H9 (cell line): ENCODE results near the gene SYNGR2. TPM values are rescaled to one million over a fixed set of nuclear protein-coding genes. Genes with fewer than 3 reads are reported as not detected.

Experiments
- DNase-seq: peaks from one replicate; pipeline ENCODE4 v3.0.0-alpha.2; 2017
- H2AFZ ChIP-seq: one replicate; pipeline ENCODE4 v1.6.1; 2013; ENCODE audit warnings: mild to moderate bottlenecking, low read length, control low read depth, moderate library complexity
- H2AK5ac ChIP-seq: 2 replicates; pipeline ENCODE4 v1.6.1; 2013; ENCODE audit warnings: low read length, control low read depth, mixed read lengths; ENCODE audit not compliant: insufficient read length
- H2BK120ac ChIP-seq: one replicate; pipeline ENCODE4 v1.6.1; 2013; ENCODE audit warnings: low read depth, mild to moderate bottlenecking, low read length, control low read depth, inconsistent platforms; ENCODE audit not compliant: poor library complexity, severe bottlenecking
- H2BK12ac ChIP-seq: 2 replicates; pipeline ENCODE4 v1.6.1; 2013; ENCODE audit warnings: low read length, control low read depth, mixed read lengths, low read depth; ENCODE audit not compliant: insufficient read length
- H2BK15ac ChIP-seq: 2 replicates; pipeline ENCODE4 v1.6.1; 2013; ENCODE audit warnings: low read depth, low read length, control low read depth
- H2BK20ac ChIP-seq: one replicate; pipeline ENCODE4 v1.6.1; 2013; ENCODE audit warnings: low read depth, mild to moderate bottlenecking, low read length, control low read depth, inconsistent platforms; ENCODE audit not compliant: poor library complexity, severe bottlenecking
- H2BK5ac ChIP-seq: 2 replicates; pipeline ENCODE4 v1.6.1; 2013; ENCODE audit warnings: low read length, control low read depth, mixed read lengths; ENCODE audit not compliant: insufficient read length
- H3K14ac ChIP-seq: 2 replicates; pipeline ENCODE4 v1.6.1; 2013; ENCODE audit warnings: low read length, control low read depth; ENCODE audit not compliant: insufficient read depth
- H3K18ac ChIP-seq: 2 replicates; pipeline ENCODE4 v1.6.1; 2013; ENCODE audit warnings: low read depth, mild to moderate bottlenecking, mixed read lengths, low read length, control low read depth; ENCODE audit not compliant: insufficient read length
- H3K23ac ChIP-seq: 2 replicates; pipeline ENCODE4 v1.6.1; 2013; ENCODE audit warnings: low read length, control low read depth, mixed read lengths, low read depth; ENCODE audit not compliant: insufficient read length
- H3K23me2 ChIP-seq: 2 replicates; pipeline ENCODE4 v1.6.1; 2013; ENCODE audit warnings: low read depth, mild to moderate bottlenecking, mixed read lengths, low read length, control low read depth; ENCODE audit not compliant: insufficient read length, poor library complexity, severe bottlenecking
- H3K27ac ChIP-seq: 2 replicates; pipeline ENCODE4 v1.5.1; 2013; ENCODE audit warnings: low read length, control low read depth, mixed read lengths, low read depth; ENCODE audit not compliant: insufficient read length
- H3K27me3 ChIP-seq: 2 replicates; pipeline ENCODE4 v1.6.1; 2013; ENCODE audit warnings: low read length, control low read depth, inconsistent platforms; ENCODE audit not compliant: insufficient read depth
- H3K4ac ChIP-seq: 2 replicates; pipeline ENCODE4 v1.6.1; 2013; ENCODE audit warnings: low read depth, mild to moderate bottlenecking, control low read depth, inconsistent platforms, low read length, moderate library complexity
- H3K4me1 ChIP-seq: 2 replicates; pipeline ENCODE4 v1.6.1; 2013; ENCODE audit warnings: low read length, control low read depth, inconsistent platforms; ENCODE audit not compliant: insufficient read depth
- H3K4me2 ChIP-seq: 2 replicates; pipeline ENCODE4 v1.6.1; 2013; ENCODE audit warnings: low read length, control low read depth, mixed read lengths; ENCODE audit not compliant: insufficient read length, insufficient read depth
- H3K56ac ChIP-seq: 2 replicates; pipeline ENCODE4 v1.6.1; 2013; ENCODE audit warnings: low read depth, mild to moderate bottlenecking, mixed read lengths, low read length, control low read depth; ENCODE audit not compliant: insufficient read length
- H3K79me1 ChIP-seq: 2 replicates; pipeline ENCODE4 v1.6.1; 2013; ENCODE audit warnings: low read depth, mild to moderate bottlenecking, moderate library complexity, low read length, control low read depth, inconsistent platforms; ENCODE audit not compliant: insufficient read depth, poor library complexity, severe bottlenecking
- H3K79me2 ChIP-seq: 2 replicates; pipeline ENCODE4 v1.6.1; 2013; ENCODE audit warnings: low read length, control low read depth, inconsistent platforms; ENCODE audit not compliant: insufficient read depth
- H3K9ac ChIP-seq: 2 replicates; pipeline ENCODE4 v1.6.1; 2013; ENCODE audit warnings: low read length, control low read depth, mixed read lengths; ENCODE audit not compliant: insufficient read length; ENCODE audit errors: extremely low read depth
- H3K9me3 ChIP-seq: one replicate; pipeline ENCODE4 v1.6.1; 2013; ENCODE audit warnings: low read depth, low read length, inconsistent platforms; ENCODE audit not compliant: control insufficient read depth
- H3T11ph ChIP-seq: one replicate; pipeline ENCODE4 v1.6.1; 2013; ENCODE audit warnings: mild to moderate bottlenecking, low read length, control low read depth, inconsistent platforms
- H4K20me1 ChIP-seq: one replicate; pipeline ENCODE4 v1.6.1; 2013; ENCODE audit not compliant: control insufficient read depth, insufficient read length, insufficient read depth
- H4K5ac ChIP-seq: 2 replicates; pipeline ENCODE4 v1.6.1; 2013; ENCODE audit warnings: low read depth, mild to moderate bottlenecking, mixed read lengths, low read length, control low read depth; ENCODE audit not compliant: insufficient read length
- H4K8ac ChIP-seq: replicated peaks from 2 replicates; pipeline ENCODE4 v1.6.1; 2013; ENCODE audit warnings: low read length, control low read depth, mixed read lengths, low read depth; ENCODE audit not compliant: insufficient read length
- H4K91ac ChIP-seq: 2 replicates; pipeline ENCODE4 v1.6.1; 2013; ENCODE audit warnings: low read depth, mild to moderate bottlenecking, moderate library complexity, mixed read lengths, low read length, control low read depth; ENCODE audit not compliant: insufficient read length
- H3K27ac Mint-ChIP-seq, 3 experiments: 2 replicates in 2 of 3; 3 replicates in 1 of 3; pipeline ENCODE4 v1.8.0; 2020 to 2021; ENCODE audit warnings: mixed read lengths in 3 of 3, mild to moderate bottlenecking in 1 of 3, moderate library complexity in 1 of 3
- H3K27me3 Mint-ChIP-seq: 2 replicates; pipeline ENCODE4 v1.8.0; 2021; ENCODE audit warnings: low read depth, mild to moderate bottlenecking, moderate library complexity, mixed read lengths
- H3K36me3 Mint-ChIP-seq, 3 experiments: 2 replicates in 2 of 3; 3 replicates in 1 of 3; pipeline ENCODE4 v1.8.0; 2020 to 2021; ENCODE audit warnings: low read depth in 3 of 3, mixed read lengths in 3 of 3; ENCODE audit not compliant: insufficient read depth in 1 of 3
- H3K4me1 Mint-ChIP-seq, 2 experiments: 2 replicates each; pipeline ENCODE4 v1.8.0; 2020; ENCODE audit warnings: mixed read lengths in 2 of 2
- H3K4me3 Mint-ChIP-seq, 2 experiments: 2 replicates in 1 of 2; 3 replicates in 1 of 2; pipeline ENCODE4 v1.8.0; 2020 to 2021; ENCODE audit warnings: mild to moderate bottlenecking in 2 of 2, mixed read lengths in 2 of 2, moderate library complexity in 1 of 2
- H3K9me3 Mint-ChIP-seq, 2 experiments: 2 replicates in 1 of 2; 3 replicates in 1 of 2; pipeline ENCODE4 v1.8.0; 2020; ENCODE audit warnings: mild to moderate bottlenecking in 2 of 2, mixed read lengths in 2 of 2, moderate library complexity in 1 of 2
- CTCF ChIP-seq: fragments of 200-600 bp; sonication (generic); conservative IDR thresholded peaks from 3 replicates; pipeline ENCODE4 v1.8.0; 2021; ENCODE audit warnings: antibody characterized with exemption, mild to moderate bottlenecking
- WGBS: extraction: QIAGEN DNeasy Blood & Tissue Kit; methylation state at CpG from one replicate; pipeline ENCODE4 v1.1.7; 2013; ENCODE audit warnings: missing lambda C conversion rate, low lambda C conversion rate, mixed read lengths; ENCODE audit not compliant: insufficient read length; ENCODE audit errors: extremely low coverage; 5-methylcytosine and 5-hydroxymethylcytosine counted together
- total RNA-seq: library from RNA; stranded (reverse); gene quantifications from 2 replicates; pipeline ENCODE4 v1.2.1, GENCODE V29; 2021

The SYNGR2 gene
- total RNA-seq, 1 experiment from 2014 or later: 41.0 TPM

- Histone ChIP-seq H4K5ac (no peak overlapping the region), H4K91ac (no peak overlapping the region), H4K20me1 (no peaks in the 10 kb centered on the region), H3K23ac (no peak overlapping the region), H2BK15ac (no peak overlapping the region), H2AFZ (no peak overlapping the region), H2BK20ac (no peak overlapping the region), H3K27ac (no peak overlapping the region), H3K4ac (no peak overlapping the region), H3K23me2 (no peaks in the 10 kb centered on the region), H4K8ac (no peak overlapping the region), H2BK120ac (no peak overlapping the region), H3T11ph (no peak overlapping the region), H2AK5ac (no peak overlapping the region), H3K9ac (no peak overlapping the region), H3K79me2 (no peaks in the 10 kb centered on the region; the same call in 1 of the 2 replicates), H3K4me1 (peaks cover 3% of the 10 kb centered on the region; the same call in 1 of the 2 replicates), H3K4me2 (no peak overlapping the region), H3K18ac (no peak overlapping the region), H3K56ac (no peak overlapping the region), H3K9me3 (no peaks in the 10 kb centered on the region), H3K27me3 (no peaks in the 10 kb centered on the region), H2BK12ac (no peak overlapping the region), H3K79me1 (no peaks in the 10 kb centered on the region), H2BK5ac (no peak overlapping the region), H3K14ac (no peak overlapping the region)
- Mint-ChIP-seq H3K4me3 (no peak overlapping the region), H3K27me3 (no peaks in the 10 kb centered on the region), H3K9me3 (peaks cover 0 to 2% of the 10 kb centered on the region in 2 experiments; a peak in 1 of 5 replicates), H3K36me3 (peaks cover 12 to 57% (median 42%) of the 10 kb centered on the region in 3 experiments; a peak in 6 of 7 replicates), H3K27ac (no peak overlapping the region), H3K4me1 (peaks cover 7 to 9% of the 10 kb centered on the region in 2 experiments)
- no peak for TF ChIP-seq CTCF
- DNase-seq: no peak
- no CpG with 5 or more reads among the region's 8 CpGs for WGBS
Observed at GRCh38 chr17:78202666-78203065, 34.3 kb downstream of the SYNGR2 start.
